HAP-1 (cell line): Measurements from ENCODE around the gene ERC2.

Experiments
- DNase-seq, 2 experiments: peaks; one replicate each; pipeline ENCODE4 v3.0.0-alpha.2; 2016 to 2020; ENCODE audit warnings: low spot score in 2 of 2
- H3K27me3 ChIP-seq: fragments of 250-450 bp; sonication (Bioruptor Pico); 2 replicates; pipeline ENCODE4 v1.5.1; 2020; ENCODE audit warnings: low read depth, mild to moderate bottlenecking, moderate library complexity
- H3K36me3 ChIP-seq: fragments of 250-450 bp; sonication (Bioruptor Pico); replicated peaks from 2 replicates; pipeline ENCODE4 v1.5.1; 2020; ENCODE audit warnings: mild to moderate bottlenecking
- H3K4me1 ChIP-seq: fragments of 250-450 bp; sonication (Bioruptor Pico); 2 replicates; pipeline ENCODE4 v1.5.1; 2020; ENCODE audit warnings: mild to moderate bottlenecking
- H3K4me3 ChIP-seq: fragments of 250-450 bp; sonication (Bioruptor Pico); 2 replicates; pipeline ENCODE4 v1.5.1; 2020; ENCODE audit warnings: mild to moderate bottlenecking, moderate library complexity
- H3K9me3 ChIP-seq: fragments of 250-450 bp; sonication (Bioruptor Pico); 2 replicates; pipeline ENCODE4 v1.5.1; 2020; ENCODE audit warnings: mild to moderate bottlenecking, moderate library complexity
- in situ Hi-C: fragments of 300-500 bp; cut with MboI; formaldehyde crosslinking; loops from 3 replicates; pipeline ENCODE4 v1.14.3; 2020; ENCODE audit warnings: low sequenced_read_pairs, inconsistent platforms, mixed read lengths

The ERC2 gene

DNA sequence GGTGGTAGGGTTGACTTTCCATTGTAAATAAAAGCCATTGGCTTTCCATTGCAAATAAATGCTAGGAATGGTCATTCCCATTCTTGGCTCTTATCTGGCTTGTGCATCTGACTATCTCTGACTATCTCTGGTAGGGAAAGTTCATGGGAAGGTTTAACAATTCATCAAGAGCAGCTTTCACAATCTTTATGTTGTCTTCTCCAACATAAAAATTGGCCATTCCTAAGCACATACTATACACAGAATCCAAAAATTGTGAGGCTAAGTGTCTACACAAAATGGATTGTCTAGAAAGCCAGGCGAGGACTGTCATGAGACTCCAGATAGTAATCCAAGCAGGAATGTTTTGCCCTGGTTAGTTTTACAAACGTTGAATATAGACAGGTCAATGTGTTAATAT, 926.8 kb downstream of the ERC2 start:
- Histone ChIP-seq H3K27me3 (no peaks in the 10 kb centered on the region), H3K9me3 (no peaks in the 10 kb centered on the region), H3K4me1 (peaks cover 22% of the 10 kb centered on the region), H3K36me3 (no peaks in the 10 kb centered on the region), H3K4me3 (no peak overlapping the region)
- in situ Hi-C loops = no loop called here
- DNase-seq = no peak

DNA sequence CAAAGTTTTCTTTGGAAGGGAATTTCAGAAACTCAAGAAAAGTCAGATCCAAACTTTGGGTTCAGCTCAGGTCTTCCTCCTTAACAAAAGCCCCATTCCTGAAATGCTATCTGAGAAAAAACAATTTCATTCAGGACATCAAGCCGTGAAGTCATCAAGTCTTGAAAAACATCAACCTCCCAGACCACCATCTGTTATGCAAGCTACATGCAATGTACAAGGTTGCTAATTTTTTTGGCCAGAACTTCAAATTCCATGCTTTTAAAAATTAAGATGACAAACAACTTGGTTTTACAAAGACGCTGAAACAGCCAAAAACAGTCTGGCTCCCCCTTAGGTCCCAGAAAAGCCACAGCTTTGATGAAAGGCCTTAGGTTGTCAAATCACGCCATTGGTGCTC, 927.3 kb downstream of the ERC2 start:
- H3K36me3 ChIP-seq = no peaks in the 10 kb centered on the region
- no peaks in the 10 kb centered on the region for H3K27me3 ChIP-seq
- H3K9me3 ChIP-seq = no peaks in the 10 kb centered on the region
- no peak overlapping the region for H3K4me3 ChIP-seq
- no peak for DNase-seq
- H3K4me1 ChIP-seq = peaks cover 22% of the 10 kb centered on the region
- in situ Hi-C loops = no loop called here

DNA sequence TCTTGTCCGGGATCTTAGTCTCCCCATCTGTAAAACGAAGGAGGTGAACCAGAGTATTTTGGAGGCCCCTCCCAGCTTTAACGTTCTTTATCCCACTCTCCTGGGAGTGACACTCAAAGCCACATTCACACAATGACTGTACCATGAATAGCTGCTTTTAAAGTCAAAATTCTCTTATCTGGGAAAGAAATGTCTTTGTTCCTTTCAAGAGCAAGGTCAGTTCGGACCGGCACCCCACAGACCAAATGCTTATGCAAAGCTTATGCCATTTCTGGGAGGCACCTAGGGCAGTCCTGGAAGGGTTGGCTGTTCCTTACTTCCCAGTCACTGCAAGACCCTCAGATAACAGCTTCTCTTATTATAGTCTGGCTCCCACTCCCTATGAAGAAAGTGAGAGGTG, 927.7 kb downstream of the ERC2 start:
- peak; percentile 70 to 84 for DNase-seq
- no peak overlapping the region for H3K4me3 ChIP-seq
- H3K9me3 ChIP-seq = no peaks in the 10 kb centered on the region
- peaks cover 22% of the 10 kb centered on the region for H3K4me1 ChIP-seq
- no peaks in the 10 kb centered on the region for H3K27me3 ChIP-seq
- in situ Hi-C loops = no loop called here
- H3K36me3 ChIP-seq = no peaks in the 10 kb centered on the region

DNA sequence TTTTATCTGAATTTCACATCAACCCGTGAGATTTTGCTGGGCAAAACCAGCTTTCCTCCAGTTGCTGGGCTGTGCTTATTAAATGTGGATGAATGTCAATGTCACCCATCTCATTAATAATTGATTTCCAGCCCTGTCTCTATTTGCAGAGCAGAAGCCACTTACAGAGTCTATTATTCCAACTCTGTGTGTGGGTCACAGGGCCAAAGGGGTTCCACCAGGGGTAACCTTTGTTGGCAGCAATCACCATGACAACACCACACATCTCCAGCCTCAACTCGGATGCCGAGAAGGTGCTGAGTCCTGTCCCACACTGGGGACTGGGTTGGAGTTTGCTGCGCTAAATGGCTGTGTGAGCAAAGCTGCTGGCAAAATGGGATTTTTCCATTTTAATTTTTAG, 930.1 kb downstream of the ERC2 start:
- in situ Hi-C loops = no loop called here

GRCh38 chr3:55537563-55537962, 930.7 kb downstream of the ERC2 start:
- H3K4me3 ChIP-seq = no peak overlapping the region
- H3K9me3 ChIP-seq = no peaks in the 10 kb centered on the region
- no peaks in the 10 kb centered on the region for H3K27me3 ChIP-seq
- in situ Hi-C loops = no loop called here
- H3K4me1 ChIP-seq = peaks cover 17% of the 10 kb centered on the region
- no peaks in the 10 kb centered on the region for H3K36me3 ChIP-seq
- DNase-seq = no peak

More for the DNA sequence above, 930.1 kb downstream of the ERC2 start:
- Histone ChIP-seq H3K9me3 (no peaks in the 10 kb centered on the region), H3K36me3 (no peaks in the 10 kb centered on the region), H3K4me3 (no peak overlapping the region), H3K27me3 (no peaks in the 10 kb centered on the region), H3K4me1 (peaks cover 17% of the 10 kb centered on the region)
- peak in 1 of 2 experiments; percentile 30 for DNase-seq

GRCh38 chr3:55537129-55537528, 931.1 kb downstream of the ERC2 start:
- in situ Hi-C loops = no loop called here

GRCh38 chr3:55534876-55535275, 933.4 kb downstream of the ERC2 start:
- Histone ChIP-seq H3K4me1 (peaks cover 10% of the 10 kb centered on the region), H3K36me3 (no peaks in the 10 kb centered on the region), H3K9me3 (no peaks in the 10 kb centered on the region), H3K27me3 (no peaks in the 10 kb centered on the region), H3K4me3 (no peak overlapping the region)
- no peak for DNase-seq
- in situ Hi-C loops = no loop called here

More at GRCh38 chr3:55537129-55537528, 931.1 kb downstream of the ERC2 start:
- Histone ChIP-seq H3K27me3 (no peaks in the 10 kb centered on the region), H3K36me3 (no peaks in the 10 kb centered on the region), H3K4me3 (no peak overlapping the region), H3K4me1 (peaks cover 17% of the 10 kb centered on the region), H3K9me3 (no peaks in the 10 kb centered on the region)
- no peak for DNase-seq

DNA sequence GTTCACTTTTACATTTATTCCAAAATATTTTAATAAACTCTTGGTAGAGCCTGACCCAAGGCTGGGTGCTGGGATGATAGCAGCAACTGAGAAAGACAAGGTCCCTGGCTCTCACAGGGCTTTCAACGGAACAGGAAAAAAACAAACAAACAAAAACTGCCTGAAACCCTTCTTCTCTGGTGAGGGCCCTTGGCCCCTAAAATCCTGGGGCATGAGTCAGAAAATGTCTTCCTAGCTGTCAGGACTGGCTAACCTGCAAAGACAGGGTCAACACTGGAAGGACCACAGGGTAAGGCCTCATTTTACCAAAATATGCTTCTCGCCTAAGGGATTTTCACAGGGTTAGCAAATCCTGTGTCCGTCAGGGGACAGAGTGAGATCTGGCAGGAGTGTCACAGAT, 935.5 kb downstream of the ERC2 start:
- Histone ChIP-seq H3K4me1 (peaks cover 17% of the 10 kb centered on the region), H3K27me3 (no peaks in the 10 kb centered on the region), H3K4me3 (no peak overlapping the region), H3K36me3 (no peaks in the 10 kb centered on the region), H3K9me3 (no peaks in the 10 kb centered on the region)
- in situ Hi-C loops = no loop called here
- DNase-seq = no peak

GRCh38 chr3:55531321-55531720, 936.9 kb downstream of the ERC2 start:
- Histone ChIP-seq H3K4me1 (peaks cover 17% of the 10 kb centered on the region), H3K4me3 (no peak overlapping the region), H3K27me3 (no peaks in the 10 kb centered on the region), H3K36me3 (no peaks in the 10 kb centered on the region), H3K9me3 (no peaks in the 10 kb centered on the region)
- no peak for DNase-seq
- in situ Hi-C loops = no loop called here

DNA sequence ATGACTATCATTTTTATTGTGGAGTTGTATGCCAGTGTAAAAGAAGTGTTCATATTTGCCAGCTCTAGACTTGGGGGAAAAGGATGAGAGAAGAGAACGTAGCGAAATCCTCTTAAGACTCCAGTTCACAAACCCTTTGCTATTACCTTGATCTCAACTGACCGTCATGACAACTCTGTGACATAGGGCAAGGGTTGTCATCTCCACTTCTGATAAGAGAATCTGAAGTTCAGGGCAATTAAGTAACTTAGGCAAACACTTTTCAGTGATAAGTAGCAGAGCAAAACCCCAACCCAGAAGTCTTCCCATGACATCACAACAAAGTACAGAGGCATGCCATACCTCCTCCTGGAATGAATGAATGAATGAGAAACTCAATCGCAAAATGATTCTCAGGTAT, 940.9 kb downstream of the ERC2 start:
- H3K9me3 ChIP-seq = no peaks in the 10 kb centered on the region
- peaks cover 20% of the 10 kb centered on the region for H3K4me1 ChIP-seq
- in situ Hi-C loops = no loop called here
- no peaks in the 10 kb centered on the region for H3K27me3 ChIP-seq
- no peak overlapping the region for H3K4me3 ChIP-seq
- DNase-seq = no peak
- no peaks in the 10 kb centered on the region for H3K36me3 ChIP-seq

DNA sequence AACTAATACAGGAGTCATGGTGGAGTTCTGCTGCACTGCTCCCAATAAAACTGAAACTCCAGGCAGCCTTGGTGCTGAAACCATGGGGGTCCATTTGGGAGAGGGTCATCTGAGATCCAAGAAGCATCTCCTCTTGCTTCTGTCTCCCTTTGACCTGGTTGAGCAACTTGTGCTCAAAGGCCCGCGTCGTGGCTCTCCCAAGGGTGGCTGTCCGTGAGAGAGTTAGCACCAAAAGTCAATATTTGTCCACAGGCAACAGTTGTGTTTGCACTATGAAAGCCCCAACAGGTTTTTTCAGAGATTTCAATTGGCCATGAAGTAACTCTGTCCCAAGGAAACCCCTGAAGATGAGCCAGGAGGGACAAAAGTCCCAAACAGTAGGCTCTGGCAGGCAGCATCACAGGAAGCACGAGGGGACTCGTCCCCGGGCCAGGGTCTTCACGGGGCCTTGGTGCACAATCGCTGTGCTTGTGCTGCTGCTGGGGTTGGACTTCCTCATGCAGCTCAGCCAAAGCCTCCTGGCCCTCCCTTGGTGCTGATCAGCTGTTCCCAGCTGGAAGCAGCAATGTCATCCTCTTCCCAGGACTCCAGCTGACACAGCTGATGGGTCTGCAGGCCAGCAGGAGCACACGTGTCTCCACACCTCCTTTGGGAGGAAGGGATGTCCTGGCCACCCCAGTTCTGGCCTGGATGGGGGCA, 941.8 kb downstream of the ERC2 start:
- Histone ChIP-seq H3K36me3 (no peaks in the 10 kb centered on the region), H3K27me3 (no peaks in the 10 kb centered on the region), H3K4me1 (peaks cover 27% of the 10 kb centered on the region), H3K9me3 (no peaks in the 10 kb centered on the region), H3K4me3 (no peak overlapping the region)
- DNase-seq = no peak
- in situ Hi-C loops = no loop called here

- Histone ChIP-seq H3K27me3 (no peaks in the 10 kb centered on the region), H3K9me3 (no peaks in the 10 kb centered on the region), H3K4me3 (no peak overlapping the region), H3K36me3 (no peaks in the 10 kb centered on the region), H3K4me1 (peaks cover 22% of the 10 kb centered on the region)
- in situ Hi-C loops = no loop called here
- DNase-seq = no peak
Observed at GRCh38 chr3:55525436-55525835, 942.8 kb downstream of the ERC2 start.

DNA sequence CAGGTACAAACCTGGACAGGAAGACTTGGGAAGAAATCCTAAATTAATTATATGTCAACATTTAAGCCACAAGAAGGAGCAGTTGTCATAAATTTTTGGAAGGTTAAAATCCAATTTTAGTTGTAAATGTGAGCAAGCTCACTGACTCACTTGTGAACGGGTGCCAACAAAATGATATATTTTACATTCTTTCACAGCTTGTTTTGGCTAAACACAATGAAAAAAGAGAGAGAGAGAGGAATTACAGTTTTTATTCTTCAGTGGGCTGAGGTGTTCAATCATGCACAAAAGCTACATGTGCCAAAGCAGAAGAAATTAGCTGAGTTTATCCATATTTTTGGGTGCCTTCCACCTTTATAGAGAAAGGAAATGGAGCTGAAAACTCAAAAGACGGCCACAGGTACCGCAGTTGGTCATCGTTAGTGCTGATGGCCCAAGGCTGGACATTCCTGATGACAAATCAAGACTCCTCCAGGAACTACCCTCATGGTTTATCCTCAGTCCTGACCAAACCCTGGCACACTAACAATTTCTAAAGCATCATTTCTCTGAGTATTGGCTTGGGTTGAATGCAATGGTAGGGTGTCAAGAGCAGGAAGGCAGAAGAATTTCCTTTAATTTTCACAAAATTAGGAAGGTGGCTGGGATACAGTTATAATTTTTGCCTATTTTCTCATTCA, 943.6 kb downstream of the ERC2 start:
- H3K4me1 ChIP-seq = peaks cover 18% of the 10 kb centered on the region
- in situ Hi-C loops = no loop called here
- DNase-seq = no peak
- H3K27me3 ChIP-seq = no peaks in the 10 kb centered on the region
- H3K4me3 ChIP-seq = no peak overlapping the region
- no peaks in the 10 kb centered on the region for H3K9me3 ChIP-seq
- H3K36me3 ChIP-seq = no peaks in the 10 kb centered on the region

GRCh38 chr3:55523471-55523870, 944.8 kb downstream of the ERC2 start:
- Histone ChIP-seq H3K36me3 (no peaks in the 10 kb centered on the region), H3K9me3 (no peaks in the 10 kb centered on the region), H3K27me3 (no peaks in the 10 kb centered on the region), H3K4me1 (peaks cover 22% of the 10 kb centered on the region), H3K4me3 (no peak overlapping the region)
- no peak for DNase-seq
- in situ Hi-C loops = no loop called here
